Kidney (tissue), 14 donors: ENCODE data around the gene CTNNA2. TPM values are rescaled to one million over a fixed set of nuclear protein-coding genes. Genes with fewer than 3 reads are reported as not detected.

Experiments
- DNase-seq, 5 donors: peaks; one replicate each; pipeline ENCODE4 v3.0.0-alpha.2; 2013 to 2020
- FAIRE-seq: peaks from 2 replicates; lab custom pipeline; 2012; peaks lifted over from hg19 to GRCh38; lab: Jason Lieb, UNC
- H3K27ac ChIP-seq, 2 donors: one replicate each; pipeline ENCODE4 v1.7.0; 2013; ENCODE audit warnings: low read depth in 2 of 2, low read length in 2 of 2, inconsistent platforms in 1 of 2
- H3K27me3 ChIP-seq: one replicate; pipeline ENCODE4 v1.7.1; 2013; ENCODE audit warnings: low read length, inconsistent platforms; ENCODE audit not compliant: control insufficient read depth, insufficient read depth
- H3K36me3 ChIP-seq, 3 donors: one replicate each; pipeline versions ENCODE4 v1.7.0 to v1.7.1; 2013; ENCODE audit warnings: low read length in 3 of 3, control low read depth in 1 of 3, inconsistent platforms in 1 of 3; ENCODE audit not compliant: insufficient read depth in 3 of 3, control insufficient read depth in 2 of 3
- H3K4me1 ChIP-seq, 3 donors: one replicate each; pipeline versions ENCODE4 v1.7.0 to v1.7.1; 2013; ENCODE audit warnings: low read length in 3 of 3, inconsistent platforms in 1 of 3, low read depth in 1 of 3; ENCODE audit not compliant: control insufficient read depth in 2 of 3, insufficient read depth in 2 of 3
- H3K4me3 ChIP-seq, 3 donors: one replicate each; pipeline versions ENCODE4 v1.7.0 to v1.8.1; 2013; ENCODE audit warnings: low read length in 3 of 3, control low read depth in 1 of 3, inconsistent platforms in 1 of 3
- H3K9ac ChIP-seq, 3 donors: one replicate each; pipeline versions ENCODE4 v1.7.0 to v1.7.1; 2013; ENCODE audit warnings: low read length in 3 of 3, control low read depth in 1 of 3, inconsistent platforms in 1 of 3
- H3K9me3 ChIP-seq, 3 donors: one replicate each; pipeline versions ENCODE4 v1.7.0 to v1.7.1; 2013; ENCODE audit warnings: low read length in 3 of 3, control low read depth in 1 of 3, inconsistent platforms in 1 of 3; ENCODE audit not compliant: control insufficient read depth in 2 of 3, insufficient read depth in 1 of 3
- intact Hi-C: fragments of 100-400 bp; cut with DNase I; formaldehyde crosslinking; loops from one replicate; pipeline ENCODE4 v1.11.1; 2022
- polyA plus RNA-seq: library from polyadenylated mRNA; stranded (reverse); fragments of 350-450 nt; fragmentation: Illumina TruSeq; extraction: RNeasy Lipid Tissue Mini Kit (QIAGEN cat#74804); gene quantifications from one replicate; pipeline ENCODE4 v1.2.3, GENCODE V29; 2014; ENCODE audit warnings: low read depth, low replicate concordance; ENCODE audit not compliant: insufficient read depth
- total RNA-seq: library from RNA; stranded (reverse); fragmentation: NEBNext Ultra II Directional; extraction: Animal tissue kit (Norgen Biotek cat#: 25700); gene quantifications from one replicate; pipeline ENCODE4 v1.2.1, GENCODE V29; 2021
- TF ChIP-seq, protein P1 (sequence below): IDR thresholded peaks from 3 replicates; pipeline ENCODE4 v1.5.1; 2012; ENCODE audit warnings: mild to moderate bottlenecking, moderate library complexity, borderline replicate concordance; ENCODE audit not compliant: insufficient read depth; ENCODE audit errors: extremely low read depth
- donor health status: control.
- donor health status: control.
- donor health status: control.
- donor health status: control.
- donor health status: control.
- donor health status: DM: yes; HTN: yes; CAD: no.
- donor health status: Normal renal cell carcinoma (clear cell type).

CTNNA2 gene
- total and polyA plus RNA-seq, 2 donors from 2014 or later, result 0.47 TPM; not detected in 1

DNA sequence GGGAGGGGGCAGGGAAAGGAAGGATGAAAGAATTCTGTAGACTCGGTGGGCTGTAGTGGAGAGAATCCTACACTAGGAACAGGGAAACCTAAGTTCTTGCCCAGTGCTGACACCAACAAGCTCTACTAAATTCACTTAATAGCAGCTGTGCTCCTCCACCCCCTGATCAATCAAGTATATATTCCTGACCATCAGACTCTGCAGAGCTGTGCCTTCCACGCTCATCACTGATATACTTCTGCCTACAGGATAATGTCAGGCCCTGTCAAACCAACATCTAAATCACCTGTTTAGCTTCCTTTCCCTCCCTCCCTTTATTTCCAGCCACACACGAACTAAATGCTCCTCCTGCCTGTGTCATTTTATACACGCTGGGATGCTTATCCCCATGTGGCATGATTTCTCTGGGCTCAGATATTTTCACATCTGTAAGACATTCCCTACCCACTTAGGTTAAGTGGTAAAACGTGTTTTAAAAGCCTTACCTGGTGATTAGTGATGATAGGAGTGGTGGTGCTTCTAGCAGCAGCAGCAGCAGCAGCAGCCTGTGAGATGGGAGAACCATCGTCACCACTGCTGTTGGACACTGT, 489.8 kb downstream of the CTNNA2 start:
- Histone ChIP-seq H3K4me1 (no peaks in the 10 kb centered on the region), H3K36me3 (no peaks in the 10 kb centered on the region), H3K27me3 (no peaks in the 10 kb centered on the region), H3K9ac (no peak overlapping the region), H3K4me3 (no peak overlapping the region), H3K9me3 (no peaks in the 10 kb centered on the region), H3K27ac (no peak overlapping the region)
- DNase-seq (no peak), FAIRE-seq (no peak)
- intact Hi-C loops, result no loop called here
- TF ChIP-seq, protein P1, sequence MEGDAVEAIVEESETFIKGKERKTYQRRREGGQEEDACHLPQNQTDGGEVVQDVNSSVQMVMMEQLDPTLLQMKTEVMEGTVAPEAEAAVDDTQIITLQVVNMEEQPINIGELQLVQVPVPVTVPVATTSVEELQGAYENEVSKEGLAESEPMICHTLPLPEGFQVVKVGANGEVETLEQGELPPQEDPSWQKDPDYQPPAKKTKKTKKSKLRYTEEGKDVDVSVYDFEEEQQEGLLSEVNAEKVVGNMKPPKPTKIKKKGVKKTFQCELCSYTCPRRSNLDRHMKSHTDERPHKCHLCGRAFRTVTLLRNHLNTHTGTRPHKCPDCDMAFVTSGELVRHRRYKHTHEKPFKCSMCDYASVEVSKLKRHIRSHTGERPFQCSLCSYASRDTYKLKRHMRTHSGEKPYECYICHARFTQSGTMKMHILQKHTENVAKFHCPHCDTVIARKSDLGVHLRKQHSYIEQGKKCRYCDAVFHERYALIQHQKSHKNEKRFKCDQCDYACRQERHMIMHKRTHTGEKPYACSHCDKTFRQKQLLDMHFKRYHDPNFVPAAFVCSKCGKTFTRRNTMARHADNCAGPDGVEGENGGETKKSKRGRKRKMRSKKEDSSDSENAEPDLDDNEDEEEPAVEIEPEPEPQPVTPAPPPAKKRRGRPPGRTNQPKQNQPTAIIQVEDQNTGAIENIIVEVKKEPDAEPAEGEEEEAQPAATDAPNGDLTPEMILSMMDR, result no peak

DNA sequence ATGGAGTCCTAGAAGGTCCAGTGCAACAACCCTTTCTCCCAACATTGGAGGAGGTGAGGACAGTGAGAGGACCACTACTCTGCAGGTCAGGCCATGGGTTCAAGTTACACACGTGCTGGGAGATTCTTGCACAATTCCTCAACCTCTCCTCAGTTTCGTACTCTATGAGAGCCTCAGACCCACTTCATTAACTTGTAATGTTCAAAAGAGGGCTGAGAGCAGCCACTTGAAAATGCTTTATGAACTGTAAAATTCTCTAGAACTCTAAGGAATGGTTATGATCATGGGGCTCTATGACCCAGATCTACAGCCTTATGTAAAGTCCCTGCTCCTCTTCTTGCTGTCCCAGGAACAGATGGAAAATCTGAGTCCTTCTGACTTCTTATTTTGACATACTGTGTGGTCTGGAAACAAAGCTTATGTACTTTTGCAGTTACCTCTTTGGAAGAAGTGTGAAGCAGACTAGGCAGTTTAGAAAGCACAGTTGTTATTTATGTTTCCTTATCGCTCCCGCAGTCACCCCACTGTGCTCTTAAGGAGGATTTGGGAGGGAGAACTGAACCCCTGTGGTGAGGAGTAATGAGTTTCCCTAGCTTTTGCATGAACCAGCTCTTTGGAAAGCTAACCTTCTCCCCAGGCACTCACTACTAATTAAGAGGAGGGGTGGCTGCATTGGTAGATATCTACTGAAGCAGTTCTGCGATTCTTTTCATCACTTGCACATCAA, 495.1 kb downstream of the CTNNA2 start:
- no peak overlapping the region for H3K9ac ChIP-seq
- TF ChIP-seq, protein P1, result no peak
- no peaks in the 10 kb centered on the region for H3K36me3 ChIP-seq
- no peak overlapping the region for H3K4me3 ChIP-seq
- no peaks in the 10 kb centered on the region for H3K27me3 ChIP-seq
- no peaks in the 10 kb centered on the region for H3K4me1 ChIP-seq
- H3K9me3 ChIP-seq, result no peaks in the 10 kb centered on the region
- intact Hi-C loops, result no loop called here
- FAIRE-seq, result no peak
- peak in 2 of 5 donors; percentile 4 to 12 for DNase-seq
- no peak overlapping the region for H3K27ac ChIP-seq

DNA sequence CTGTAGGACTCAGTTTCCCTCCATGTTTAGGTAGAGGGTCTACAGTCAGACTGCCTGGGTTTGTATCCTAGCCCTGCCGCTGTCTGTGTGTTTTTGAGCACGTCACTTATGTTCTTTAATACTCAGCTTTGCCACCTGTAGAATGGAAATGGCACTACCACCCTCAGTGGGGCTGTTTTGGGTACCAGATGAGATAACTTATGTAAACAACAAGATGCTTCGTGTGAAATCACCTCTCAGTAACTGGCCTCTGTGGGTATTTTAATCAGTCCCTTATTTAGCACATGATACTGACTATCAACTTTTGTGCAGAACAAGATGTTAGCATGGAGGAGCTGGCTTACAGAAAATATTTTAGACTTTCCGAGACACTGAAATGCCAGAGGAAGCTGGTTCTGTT, 495.7 kb downstream of the CTNNA2 start:
- no peaks in the 10 kb centered on the region for H3K4me1 ChIP-seq
- FAIRE-seq, result no peak
- DNase-seq, result no peak
- H3K9ac ChIP-seq, result no peak overlapping the region
- H3K27ac ChIP-seq, result no peak overlapping the region
- TF ChIP-seq, protein P1, result no peak
- no peak overlapping the region for H3K4me3 ChIP-seq
- H3K9me3 ChIP-seq, result no peaks in the 10 kb centered on the region
- intact Hi-C loops, result no loop called here
- H3K27me3 ChIP-seq, result no peaks in the 10 kb centered on the region
- H3K36me3 ChIP-seq, result no peaks in the 10 kb centered on the region
